Cardiac fibroblast (primary cell): ENCODE data around the gene ZNF429.

Source experiments
- DNase-seq, 2 donors: peaks; one replicate each; pipeline versions ENCODE4 v3.0.0 to v3.0.0-alpha.2; 2010; ENCODE audit warnings: low read depth in 2 of 2
- H3K4me3 ChIP-seq, 2 donors: replicated peaks in 1 of 2; 1 replicate in 1 of 2; 2 replicates in 1 of 2; pipeline ENCODE4 v1.5.1; 2011; ENCODE audit warnings: low read depth in 2 of 2, low read length in 2 of 2, mild to moderate bottlenecking in 2 of 2, moderate library complexity in 1 of 2
- CTCF ChIP-seq: IDR thresholded peaks from one replicate; pipeline ENCODE4 v1.5.1; 2011; ENCODE audit warnings: low read depth, mild to moderate bottlenecking, low read length, inconsistent platforms

The ZNF429 gene

DNA sequence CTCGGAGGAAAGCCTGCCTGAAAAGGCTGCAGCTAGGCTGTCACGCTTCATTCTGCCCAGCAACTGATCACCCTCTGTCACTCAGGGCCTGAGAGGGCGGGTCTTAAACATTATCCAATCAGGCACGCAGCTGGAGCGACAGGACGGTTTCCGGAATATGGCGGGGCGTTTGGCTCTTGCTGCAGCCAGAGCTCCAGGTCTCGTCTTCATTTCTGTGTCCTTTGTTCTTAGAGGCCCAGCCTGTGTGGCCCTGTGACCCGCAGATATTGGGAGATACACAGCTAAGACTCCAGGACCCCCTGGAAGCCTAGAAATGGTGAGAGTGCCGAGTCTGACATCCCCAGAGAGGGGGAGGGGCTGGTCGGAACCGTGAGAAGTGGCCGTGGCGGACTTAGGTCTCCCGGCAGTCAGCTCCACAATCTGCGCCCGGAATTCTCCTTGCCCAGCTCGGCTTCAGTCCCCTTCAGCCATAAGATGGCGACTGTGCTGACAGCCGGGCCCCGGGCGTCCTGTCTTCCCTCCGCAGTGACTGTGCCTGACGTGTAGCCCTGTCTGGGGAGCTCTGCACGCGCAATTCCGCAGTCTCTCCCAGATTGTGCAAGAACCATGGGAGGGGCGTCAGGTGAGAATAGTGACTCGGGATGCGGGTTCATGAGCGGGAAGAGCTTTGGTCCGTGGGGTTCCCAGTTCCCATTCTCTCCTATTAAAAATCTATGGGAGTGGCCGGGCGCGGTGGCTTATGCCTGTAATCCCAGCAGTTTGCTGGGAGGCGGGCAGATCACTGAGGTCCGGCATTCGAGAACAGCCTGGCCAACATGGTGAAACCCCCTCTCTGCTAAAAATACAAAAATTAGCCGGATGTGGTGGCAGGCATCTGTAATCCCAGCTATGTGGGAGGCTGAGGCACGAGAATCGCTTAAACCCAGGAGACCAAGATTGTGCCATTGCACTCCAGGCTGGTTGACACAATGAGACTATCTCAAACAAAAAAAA lies at the start of gene ZNF429:
Gene ZNF429, plus strand, starts transcription at position 144 of the 993 bp plus-strand sequence. Its CDS starts 170 bp downstream, at position 314.
- peak; percentile 0 for TF ChIP-seq CTCF
- peak within 1 kb of the TSS; percentile 83 to 94 for H3K4me3 ChIP-seq
- DNase-seq: peak; percentile 95

GRCh38 chr19:21460686-21461085 lies 44.7 kb upstream of the ZNF429 start:
- no peak overlapping the region for H3K4me3 ChIP-seq
- TF ChIP-seq CTCF: no peak
- DNase-seq: no peak

DNA sequence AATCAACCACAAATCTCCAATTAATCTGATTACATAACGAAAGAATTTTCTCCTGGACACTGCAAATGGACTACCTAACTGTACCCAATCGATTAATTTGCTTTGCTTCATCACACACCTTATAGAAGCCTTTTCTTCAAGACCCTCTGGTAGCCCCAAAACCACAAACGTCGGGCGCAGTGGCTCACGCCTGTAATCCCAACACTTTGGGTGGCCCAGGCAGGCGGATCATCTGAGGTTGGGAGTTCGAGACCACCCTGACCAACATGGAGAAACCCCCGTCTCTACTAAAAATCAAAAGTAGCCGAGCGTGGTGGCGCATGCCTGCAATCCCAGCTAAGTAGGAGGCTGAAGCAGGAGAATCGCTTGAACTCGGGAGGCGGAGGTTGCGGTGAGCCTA lies 42.9 kb upstream of the ZNF429 start:
- H3K4me3 ChIP-seq: no peak overlapping the region
- TF ChIP-seq CTCF: no peak
- no peak for DNase-seq

DNA sequence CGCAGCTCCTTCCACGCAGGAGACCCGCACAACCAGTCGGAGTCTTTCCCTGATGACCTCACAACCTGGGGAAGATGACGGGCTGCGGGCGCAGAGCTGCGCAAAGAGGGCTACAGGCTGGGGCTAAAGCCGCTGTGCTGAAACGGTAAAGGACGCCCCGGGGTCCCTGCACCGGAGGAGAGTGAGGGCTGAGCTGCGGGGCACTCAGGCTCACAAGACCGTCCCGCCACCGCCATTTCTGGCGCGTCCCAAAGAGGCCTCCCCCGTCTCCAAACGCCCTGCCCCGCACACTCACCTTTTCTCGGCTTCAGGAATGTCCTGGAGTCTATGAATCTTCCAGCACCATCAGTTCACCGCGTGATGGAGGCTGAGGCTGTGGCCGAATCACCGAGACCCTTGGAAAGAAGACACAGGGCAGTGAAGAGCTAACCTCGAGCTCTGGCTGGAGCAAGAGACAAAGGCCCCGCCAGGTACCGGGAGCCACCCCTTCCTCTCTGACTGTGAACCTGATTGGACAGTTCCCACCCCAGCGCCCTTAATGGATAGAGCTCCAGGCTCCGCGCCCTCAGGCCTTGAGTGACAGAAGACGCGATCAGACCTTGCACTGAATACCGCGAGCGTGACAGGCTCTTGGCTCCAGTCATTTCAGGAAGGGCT lies 41.8 kb upstream of the ZNF429 start:
- no peak overlapping the region for H3K4me3 ChIP-seq
- no peak for TF ChIP-seq CTCF
- no peak for DNase-seq

- DNase-seq: no peak
- H3K4me3 ChIP-seq: no peak overlapping the region
- TF ChIP-seq CTCF: no peak
Observed at GRCh38 chr19:21466627-21467026, 38.8 kb upstream of the ZNF429 start.

DNA sequence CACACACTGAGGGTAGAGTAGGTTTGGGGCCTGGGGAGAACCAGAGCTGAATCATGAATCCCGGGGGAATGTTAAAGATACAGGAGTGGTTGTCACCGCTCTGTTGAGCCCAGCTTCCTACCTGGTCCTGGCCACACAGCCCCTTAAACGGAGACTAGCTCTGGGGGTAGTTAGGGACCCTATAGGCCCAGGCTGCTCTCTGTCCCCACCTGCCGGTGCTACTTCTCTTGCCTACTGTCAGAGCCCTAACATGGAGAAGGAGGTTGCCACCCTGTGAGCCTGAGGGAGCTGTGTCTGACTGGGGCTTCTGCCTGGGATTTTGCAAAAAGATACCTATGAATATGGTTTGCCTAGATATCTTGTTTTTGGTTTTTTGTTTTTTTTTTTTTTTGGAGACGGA lies 36.6 kb upstream of the ZNF429 start:
- TF ChIP-seq CTCF: no peak
- DNase-seq: no peak
- no peak overlapping the region for H3K4me3 ChIP-seq
